NCI-H2196 (cell line): ENCODE results near the gene MAGI2.

Experiments
- DNase-seq: peaks from one replicate; lab custom pipeline; 2025; ENCODE audit not compliant: unreplicated experiment; lab: John Stamatoyannopoulos, UW

MAGI2 gene

GRCh38 chr7:79381921-79382320, 71.5 kb downstream of the MAGI2 start:
- DNase-seq: no peak

DNA sequence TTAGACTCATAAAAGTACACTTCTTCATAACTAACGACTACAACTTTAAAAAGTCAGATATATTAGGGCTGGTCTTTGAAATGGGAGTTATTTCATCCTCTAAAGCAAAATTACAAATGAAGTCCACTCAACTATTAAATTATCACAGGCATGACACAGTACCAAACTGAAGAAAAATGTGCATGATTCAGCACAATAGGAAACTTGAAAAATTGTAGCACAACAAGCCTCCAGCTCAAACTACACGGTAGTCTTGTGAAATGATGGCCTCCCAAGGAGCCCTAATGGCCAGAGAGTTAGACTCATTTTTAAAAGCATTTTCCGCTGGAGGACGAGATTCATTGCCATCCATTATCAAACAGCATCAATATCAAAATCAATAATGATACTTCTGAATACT, 76.4 kb downstream of the MAGI2 start:
- no peak for DNase-seq

GRCh38 chr7:79376299-79377025, 77.0 kb downstream of the MAGI2 start:
- DNase-seq: no peak

- no peak for DNase-seq
Observed at GRCh38 chr7:79361214-79361613, 92.3 kb downstream of the MAGI2 start.

GRCh38 chr7:79359827-79360226, 93.6 kb downstream of the MAGI2 start:
- DNase-seq: no peak

DNA sequence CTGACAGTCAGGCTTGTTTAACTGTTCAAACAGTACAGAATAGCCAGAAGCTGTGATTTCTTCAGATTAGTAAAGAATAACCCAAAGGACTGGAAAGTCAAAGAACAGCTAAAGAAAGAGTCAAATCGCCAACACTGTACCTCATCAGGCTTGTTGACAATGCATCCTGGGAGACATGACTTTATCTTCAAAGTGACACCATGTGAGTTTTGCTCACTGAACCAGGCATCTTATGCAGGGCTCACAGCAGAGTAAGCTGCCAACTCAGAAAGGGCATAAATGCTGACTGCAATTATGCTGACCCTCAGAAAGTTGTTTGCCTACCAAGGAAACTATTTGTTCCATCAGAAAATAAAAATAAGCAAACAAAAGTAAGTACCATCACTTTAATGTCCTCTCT, 96.4 kb downstream of the MAGI2 start:
- no peak for DNase-seq

DNA sequence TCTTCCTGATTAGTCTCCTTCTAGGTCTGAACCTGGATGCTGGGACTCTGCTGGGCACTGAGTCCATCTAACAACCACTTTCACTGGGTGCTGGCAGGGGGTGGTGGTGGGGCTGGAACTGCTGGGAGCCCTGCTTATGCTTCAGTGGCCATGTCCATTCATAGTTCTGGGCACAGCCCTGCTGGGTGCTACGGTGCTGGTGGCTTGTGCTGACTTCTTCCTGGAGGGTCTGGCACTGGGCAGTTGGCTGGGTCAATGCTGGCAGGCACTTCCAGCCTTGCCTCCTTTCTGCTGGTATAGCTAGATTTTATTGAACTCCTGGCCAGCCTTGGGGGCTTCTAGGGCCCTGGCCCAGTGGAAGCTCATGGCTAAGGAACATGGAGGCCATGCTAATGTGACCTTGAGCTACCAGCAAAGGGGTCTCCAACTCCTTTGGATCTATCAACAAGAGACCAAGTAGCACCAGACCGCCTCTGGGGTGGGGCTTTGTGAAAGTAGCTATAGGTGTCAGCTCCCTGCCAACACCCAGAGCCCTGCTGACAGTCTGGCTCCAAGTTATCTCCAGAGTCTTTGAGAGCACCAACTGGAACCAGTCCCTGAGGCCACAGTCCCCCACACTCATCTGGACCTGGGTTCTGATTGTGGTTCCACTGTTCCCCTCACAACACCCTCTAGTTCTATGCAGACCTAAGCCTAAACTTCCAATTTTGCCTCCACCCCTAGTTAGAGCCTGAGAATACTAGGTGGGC, 99.6 kb downstream of the MAGI2 start:
- DNase-seq: no peak

DNA sequence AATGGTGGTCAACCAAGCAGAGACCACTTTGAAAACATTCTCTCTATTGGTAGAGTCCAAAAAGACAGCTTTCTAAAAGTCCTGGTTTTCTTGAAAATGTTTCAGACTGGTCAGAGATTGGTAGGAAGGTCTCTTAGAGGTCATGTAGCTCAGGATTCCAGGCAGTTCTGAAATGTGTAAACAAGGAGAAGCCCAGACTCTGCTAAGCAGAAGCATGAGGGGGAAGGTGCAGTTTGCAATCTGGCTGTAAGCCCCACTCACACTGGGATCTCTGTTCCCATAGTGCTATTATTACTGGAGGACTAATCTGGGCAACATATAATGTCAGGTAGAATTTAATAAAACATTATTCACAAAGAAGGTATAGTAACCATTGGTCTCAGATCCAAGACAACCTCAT, 101.1 kb downstream of the MAGI2 start:
- DNase-seq: no peak

DNA sequence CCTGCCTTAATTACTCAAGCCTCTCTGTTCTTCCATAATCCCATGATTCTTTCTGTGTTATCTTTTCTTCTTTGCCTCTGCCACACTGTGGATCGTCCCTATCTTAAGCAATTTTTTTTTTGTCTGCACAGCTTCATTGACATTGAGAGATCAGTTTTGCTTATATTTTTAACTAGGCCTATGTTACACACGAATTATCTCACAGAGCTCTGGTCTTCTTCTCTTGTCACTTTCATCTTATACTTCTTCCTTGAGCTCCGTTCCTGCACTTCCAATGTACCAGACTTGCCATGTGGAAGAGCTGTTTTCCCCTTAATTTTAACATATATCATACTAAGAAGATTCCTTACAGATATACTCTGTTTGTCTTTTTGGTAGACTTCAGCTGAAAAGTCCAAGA, 106.1 kb downstream of the MAGI2 start:
- no peak for DNase-seq

GRCh38 chr7:79341902-79342301, 111.6 kb downstream of the MAGI2 start:
- no peak for DNase-seq

- DNase-seq: no peak
Observed at GRCh38 chr7:79340212-79340611, 113.3 kb downstream of the MAGI2 start.

GRCh38 chr7:79339208-79339925, 114.1 kb downstream of the MAGI2 start:
- no peak for DNase-seq

GRCh38 chr7:79337717-79338116, 115.8 kb downstream of the MAGI2 start:
- DNase-seq: no peak

DNA sequence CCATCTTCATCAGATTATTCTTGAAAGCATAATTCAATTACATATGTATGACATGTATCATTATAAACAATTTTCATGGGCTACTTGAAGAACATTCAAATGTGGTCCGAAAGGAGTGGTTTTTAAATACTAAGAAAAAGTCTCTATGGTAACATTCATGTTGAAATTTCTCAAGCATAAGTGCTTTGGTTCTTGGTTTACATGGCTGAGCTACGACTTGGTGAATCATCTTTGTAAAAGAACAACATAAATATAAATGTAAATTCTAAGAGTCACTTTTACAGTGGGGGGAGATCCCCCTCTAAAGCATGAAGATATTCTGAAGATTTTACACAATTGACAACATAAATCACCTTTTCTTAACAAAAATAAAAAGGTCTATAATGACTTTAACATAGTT, 118.6 kb downstream of the MAGI2 start:
- DNase-seq: no peak

- no peak for DNase-seq
Observed at GRCh38 chr7:79334334-79334733, 119.1 kb downstream of the MAGI2 start.

- no peak for DNase-seq
Observed at GRCh38 chr7:79332091-79332490, 121.4 kb downstream of the MAGI2 start.

DNA sequence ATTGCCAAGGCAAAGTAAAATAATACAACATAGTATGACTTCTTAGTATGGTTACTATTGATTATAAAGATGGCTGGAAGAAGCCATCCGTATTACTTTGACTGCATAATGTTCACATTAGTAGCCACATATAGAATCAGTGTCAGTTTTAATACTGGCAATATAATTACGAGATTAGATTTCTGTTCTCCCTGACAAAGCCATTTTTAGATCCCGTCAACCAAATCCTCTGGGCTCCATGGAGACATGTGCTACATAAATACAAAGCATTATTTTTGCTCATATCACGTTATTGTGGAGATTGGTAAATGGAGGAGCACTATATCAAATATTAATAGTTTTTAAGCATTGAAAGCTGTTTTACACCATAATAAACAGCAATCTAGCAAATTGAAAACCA, 124.0 kb downstream of the MAGI2 start:
- no peak for DNase-seq

- DNase-seq: no peak
Observed at GRCh38 chr7:79320741-79321473, 132.6 kb downstream of the MAGI2 start.

DNA sequence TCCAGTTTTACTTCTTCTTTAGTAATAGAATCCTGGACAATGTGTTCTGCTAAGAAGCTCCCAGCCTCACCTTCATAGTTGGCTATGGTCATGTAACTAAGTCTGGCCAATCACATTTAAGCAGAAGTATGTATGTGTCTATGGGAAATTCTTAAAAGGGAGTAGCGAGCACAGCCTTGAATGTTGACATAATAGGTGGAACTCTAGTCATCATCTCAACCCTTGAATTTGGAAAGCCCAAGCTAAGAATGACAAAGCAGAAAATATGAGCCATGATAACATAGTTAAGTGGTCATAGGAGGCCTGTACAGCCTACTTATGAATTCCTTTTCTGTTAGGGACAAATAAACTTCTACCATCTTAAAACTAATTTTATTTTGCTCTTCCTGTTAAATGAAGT, 134.1 kb downstream of the MAGI2 start:
- DNase-seq: no peak

DNA sequence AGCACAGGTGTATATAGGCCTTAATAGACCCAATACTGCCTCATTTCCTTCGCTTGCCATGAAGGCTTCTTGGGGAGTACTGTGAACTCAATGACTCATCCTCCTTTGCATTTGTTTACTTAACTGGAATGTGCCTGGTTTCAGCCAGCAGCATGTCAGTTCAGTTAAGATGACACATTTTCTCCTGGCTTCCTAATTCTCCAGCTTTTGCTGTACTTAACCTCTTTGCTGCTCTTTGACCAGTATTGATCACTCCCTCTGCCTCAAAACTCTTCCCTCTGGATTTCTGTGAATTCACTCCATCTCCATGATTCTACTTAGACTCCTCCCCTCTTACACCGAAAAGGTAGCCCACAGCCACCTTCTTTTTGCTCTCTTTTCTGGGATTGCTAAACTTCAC, 135.7 kb downstream of the MAGI2 start:
- no peak for DNase-seq

- DNase-seq: no peak
Observed at GRCh38 chr7:79312022-79312421, 141.4 kb downstream of the MAGI2 start.
